Measurements from ENCODE around the gene BLM.
A peak's percentile ranks its signal among the peaks of the same experiment; 100 is the strongest.

BLM gene

GRCh38 chr15:90794538-90794937 lies 77.4 kb downstream of the BLM start:
- no peak for DNase-seq

GRCh38 chr15:90799639-90800170 lies 82.6 kb downstream of the BLM start:
- DNase-seq = peak; percentile 32

GRCh38 chr15:90801803-90802202 lies 84.7 kb downstream of the BLM start:
- no peak for DNase-seq

- no peak for DNase-seq
Measured at GRCh38 chr15:90807074-90807785, 90.1 kb downstream of the BLM start.

GRCh38 chr15:90807786-90808086 lies 90.6 kb downstream of the BLM start:
- no peak for DNase-seq

GRCh38 chr15:90808517-90809235 lies 91.5 kb downstream of the BLM start:
- no peak for DNase-seq

GRCh38 chr15:90809536-90809935 lies 92.4 kb downstream of the BLM start:
- DNase-seq = no peak

GRCh38 chr15:90810354-90810753 lies 93.2 kb downstream of the BLM start:
- no peak for DNase-seq

- DNase-seq = no peak
Measured at GRCh38 chr15:90812171-90812957, 95.2 kb downstream of the BLM start.

- DNase-seq = no peak
Measured at GRCh38 chr15:90812958-90813265, 95.8 kb downstream of the BLM start.

GRCh38 chr15:90813796-90814190 lies 96.6 kb downstream of the BLM start:
- no peak for DNase-seq

- no peak for DNase-seq
Measured at GRCh38 chr15:90814191-90814821, 97.2 kb downstream of the BLM start.

GRCh38 chr15:90816401-90817116 lies 99.4 kb downstream of the BLM start:
- DNase-seq = no peak

- no peak for DNase-seq
Measured at GRCh38 chr15:90817117-90818057, 100.2 kb downstream of the BLM start.

GRCh38 chr15:90818251-90819210 lies 101.4 kb downstream of the BLM start:
- peak; percentile 37 for DNase-seq

- DNase-seq = no peak
Measured at GRCh38 chr15:90819390-90819789, 102.2 kb downstream of the BLM start.

- peak; percentile 29 for DNase-seq
Measured at GRCh38 chr15:90819850-90820249, 102.7 kb downstream of the BLM start.

GRCh38 chr15:90820481-90820880 lies 103.3 kb downstream of the BLM start:
- DNase-seq = no peak

GRCh38 chr15:90822204-90822955 lies 105.2 kb downstream of the BLM start:
- DNase-seq = no peak

All from hematopoietic multipotent progenitor cell treated with erythropoietin and hydrocortisone succinate and interleukin-3 and kit ligand, for 8 days (in vitro differentiated cells).